Right lung (tissue), 5 donors: ENCODE measurements around the gene CCDC88A. TPM values are rescaled to one million over a fixed set of nuclear protein-coding genes. Genes with fewer than 3 reads are reported as not detected.
"Not testable (repeated sequence)": the region's sequence is repeated elsewhere in the genome, so short reads cannot be mapped to it uniquely, and the experiment has no call there.

ENCODE experiments used
- DNase-seq, 2 donors: peaks; one replicate each; pipeline ENCODE4 v3.0.0-alpha.2; 2013
- polyA plus RNA-seq, 5 donors: library from polyadenylated mRNA; unstranded; fragments of 120-200 nt; gene quantifications; one replicate each; pipeline versions ENCODE4 v1.2.1 to v1.2.3, GENCODE V29; 2013; ENCODE audit warnings: inconsistent platforms in 1 of 5, low replicate concordance in 1 of 5; ENCODE audit not compliant: insufficient read length in 5 of 5, insufficient read depth in 1 of 5

Gene CCDC88A
- polyA plus RNA-seq, 5 donors = 63.2 to 129 (median 98.1) TPM

DNA sequence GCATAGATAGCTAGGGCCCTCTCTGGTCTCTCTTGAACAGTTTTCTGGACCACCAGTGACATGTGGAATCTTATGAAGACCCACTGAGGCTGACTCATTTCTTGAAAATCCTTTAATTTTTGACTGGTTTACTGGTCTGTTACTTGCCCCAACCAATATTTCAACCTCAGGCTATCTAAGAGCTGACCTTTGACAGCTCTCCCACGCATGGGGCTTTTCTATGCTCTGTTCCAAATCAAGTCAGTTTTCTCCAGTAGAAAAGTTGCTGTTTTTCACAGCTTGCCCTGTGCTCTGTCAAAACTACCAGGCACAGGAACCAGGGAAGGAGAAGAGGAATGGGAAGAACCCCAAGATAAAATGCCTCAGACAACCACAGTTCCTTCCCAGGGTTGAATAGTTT is 104.7 kb downstream of the CCDC88A start:
- no peak for DNase-seq

DNA sequence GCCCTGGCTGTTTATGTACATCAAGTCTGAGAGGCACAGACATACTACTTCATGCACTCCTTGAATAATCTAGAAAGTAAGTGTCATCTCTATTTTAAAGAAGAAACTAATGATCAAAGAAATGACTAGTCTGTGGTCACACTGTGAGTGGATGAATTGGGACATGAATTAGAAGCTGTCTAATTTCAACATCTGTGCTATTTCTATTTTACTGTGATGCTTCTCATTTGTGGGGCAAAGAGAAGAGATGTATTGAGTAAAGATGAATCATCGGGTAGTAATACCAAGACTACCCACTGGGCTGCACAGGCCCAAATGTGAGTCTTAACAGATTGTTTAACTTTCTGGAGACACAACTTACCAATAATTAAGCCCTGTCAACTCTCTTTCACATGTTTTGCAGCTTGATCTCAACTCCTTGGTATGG is 108.2 kb downstream of the CCDC88A start:
- DNase-seq = no peak

GRCh38 chr2:55309446-55309845 is 110.2 kb downstream of the CCDC88A start:
- DNase-seq = no peak

GRCh38 chr2:55302241-55302640 is 117.4 kb downstream of the CCDC88A start:
- no peak for DNase-seq

GRCh38 chr2:55301277-55301676 is 118.4 kb downstream of the CCDC88A start:
- DNase-seq = no peak

- DNase-seq = no peak
Observed at GRCh38 chr2:55296393-55296792, 123.3 kb downstream of the CCDC88A start.

DNA sequence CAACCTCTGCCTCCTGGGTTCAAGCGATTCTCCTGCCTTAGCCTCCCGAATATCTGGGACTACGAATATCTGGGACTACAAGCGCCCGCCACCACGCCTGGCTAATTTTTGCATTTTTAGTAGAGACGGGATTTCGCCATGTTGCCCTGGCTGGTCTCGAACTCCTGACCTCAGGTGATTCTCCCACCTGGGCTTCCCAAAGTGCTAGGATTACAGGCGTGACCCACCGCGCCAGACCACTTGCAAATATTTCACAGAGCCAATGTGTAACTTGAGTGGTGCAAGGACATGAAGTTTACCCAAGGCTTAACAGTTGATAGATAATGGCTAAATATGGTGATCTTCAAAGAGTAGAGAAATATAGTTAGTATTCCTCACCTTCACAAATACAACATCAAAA is 136.6 kb downstream of the CCDC88A start:
- DNase-seq = no peak

- DNase-seq = peak; percentile 77 to 83
Observed at GRCh38 chr2:55282110-55282917, 137.3 kb downstream of the CCDC88A start.

DNA sequence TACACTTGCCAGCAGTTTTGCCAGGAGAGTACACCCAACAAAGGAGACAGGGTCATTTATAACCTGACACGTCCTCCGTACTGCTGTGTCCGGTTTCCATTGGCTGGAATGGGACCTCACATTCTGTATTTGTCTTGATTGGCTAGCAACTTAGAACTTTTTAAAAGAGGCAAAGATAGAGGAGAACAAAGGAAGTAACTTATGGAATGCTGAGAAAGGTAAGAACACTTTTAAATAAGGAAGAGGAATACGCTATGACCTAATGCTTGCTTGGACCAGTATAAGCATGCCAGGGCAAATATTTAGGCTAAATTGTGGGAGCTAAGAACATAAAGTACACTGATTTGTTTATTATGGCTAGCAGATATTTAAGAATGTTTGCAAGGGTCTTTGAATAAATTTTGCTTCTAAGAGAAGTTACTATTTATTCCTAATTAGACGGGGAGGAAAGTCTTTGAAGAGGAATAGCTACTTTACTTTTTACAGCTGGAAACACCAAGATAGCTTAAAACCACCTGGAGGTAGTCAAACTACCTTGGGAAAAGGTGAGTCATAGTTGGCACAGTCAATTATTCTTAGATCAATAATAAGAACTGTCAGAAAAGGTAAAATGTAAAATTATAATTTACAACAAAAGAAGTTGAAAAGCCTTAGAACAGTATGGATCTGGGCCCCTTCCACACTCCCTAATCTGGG is 138.7 kb downstream of the CCDC88A start:
- DNase-seq = not testable (repeated sequence)

DNA sequence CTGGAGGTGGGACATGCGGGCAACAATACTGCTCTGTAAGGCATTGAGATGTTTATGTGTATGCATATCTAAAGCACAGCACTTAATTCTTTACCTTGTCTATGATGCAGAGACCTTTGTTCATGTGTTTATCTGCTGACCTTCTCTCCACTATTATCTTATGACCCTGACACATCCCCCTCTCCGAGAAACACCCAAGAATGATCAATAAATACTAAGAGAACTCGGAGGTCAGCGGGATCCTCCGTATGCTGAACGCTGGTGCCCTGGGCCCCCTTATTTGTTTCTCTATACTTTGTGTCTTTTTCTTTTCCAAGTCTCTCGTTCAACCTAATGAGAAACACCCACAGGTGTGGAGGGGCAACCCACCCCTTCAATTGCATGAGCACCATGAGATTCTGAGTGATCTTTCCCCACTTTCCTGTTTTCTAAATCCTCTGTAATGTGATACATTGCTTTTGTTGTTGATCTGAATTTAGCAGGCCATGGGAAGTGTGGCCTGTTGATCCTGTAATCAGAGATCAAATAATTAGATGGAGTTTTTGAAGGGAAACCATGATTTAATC is 139.7 kb downstream of the CCDC88A start:
- not testable (repeated sequence) for DNase-seq

- DNase-seq = not testable (repeated sequence)
Observed at GRCh38 chr2:55279214-55279835, 140.3 kb downstream of the CCDC88A start.

- DNase-seq = no peak
Observed at GRCh38 chr2:55277310-55277709, 142.3 kb downstream of the CCDC88A start.

- DNase-seq = not testable (repeated sequence)
Observed at GRCh38 chr2:55274346-55274745, 145.3 kb downstream of the CCDC88A start.

- peak in 1 of 2 donors; percentile 9 for DNase-seq
Observed at GRCh38 chr2:55269645-55269990, 150.0 kb downstream of the CCDC88A start.

DNA sequence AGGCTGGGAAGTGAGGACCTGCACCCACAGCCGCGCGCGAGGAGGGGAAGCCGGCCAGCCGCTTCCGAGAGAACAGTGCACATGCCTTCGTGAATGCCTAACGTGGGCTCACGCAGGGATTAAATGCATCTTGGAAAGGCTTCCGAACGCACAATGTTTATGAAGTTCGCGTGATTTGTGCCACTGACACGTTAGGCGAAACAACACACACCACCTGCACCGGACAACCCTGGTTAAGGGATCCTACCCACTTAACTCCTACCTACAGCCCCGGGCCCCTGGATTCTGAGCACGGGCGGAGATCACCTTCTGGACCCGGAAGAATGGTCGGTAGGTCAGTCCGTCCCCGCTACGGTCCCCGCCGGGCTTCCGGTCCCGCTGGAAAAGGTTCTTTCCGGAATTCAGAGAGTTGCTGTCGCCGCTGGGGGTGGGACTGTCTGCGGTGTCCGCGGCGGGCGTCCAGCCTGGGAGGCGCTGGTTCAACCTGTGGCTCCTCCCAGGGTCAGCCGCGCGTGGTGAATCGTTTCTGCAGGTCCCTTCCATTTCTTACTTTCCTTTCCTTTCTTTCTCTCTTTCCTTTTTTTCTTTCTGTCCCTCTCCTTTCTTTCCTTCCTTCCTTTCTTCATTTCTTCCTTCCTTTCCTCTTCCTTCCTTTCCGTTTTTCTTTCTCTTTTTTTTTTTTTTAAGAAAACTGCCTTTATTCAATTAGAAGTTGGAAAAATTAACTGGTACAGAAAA is 150.6 kb downstream of the CCDC88A start, which contains the start of gene MTIF2:
Gene MTIF2 (minus strand): TSS at position 325 of the 738 bp plus-strand sequence. CDS start 5,373 bp downstream, outside the sequence.
- peak; percentile 90 to 91 for DNase-seq

DNA sequence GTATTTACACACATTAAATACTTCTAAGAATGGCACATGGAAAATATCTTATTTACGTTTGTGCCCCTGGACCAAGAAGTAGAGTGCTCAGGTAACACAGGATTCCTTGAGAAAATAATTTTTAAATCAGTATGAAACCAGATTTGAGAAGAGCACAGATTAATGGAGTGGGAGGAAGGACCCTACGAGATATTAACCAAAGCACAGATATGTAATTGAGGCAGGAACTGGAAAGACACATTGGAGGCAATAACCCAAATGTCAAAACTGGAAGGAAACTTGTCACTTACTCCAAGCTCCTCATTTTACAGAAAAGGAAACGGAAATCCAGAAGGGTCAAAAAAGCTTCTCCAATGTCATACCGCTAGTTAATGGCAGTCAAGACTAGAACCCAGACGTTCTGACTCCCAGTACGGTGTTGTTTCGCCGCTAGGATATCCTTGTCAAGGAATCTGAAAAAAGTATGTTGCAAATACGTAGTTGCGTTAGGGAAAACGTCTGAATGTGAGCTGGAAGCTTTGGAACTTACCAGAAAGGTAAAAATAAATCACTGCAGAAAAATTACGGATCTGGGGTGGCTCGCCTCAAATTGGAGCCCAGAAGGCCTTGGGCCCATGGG is 151.3 kb downstream of the CCDC88A start:
- DNase-seq = peak in 1 of 2 donors; percentile 2

GRCh38 chr2:55259586-55259985 is 160.1 kb downstream of the CCDC88A start:
- not testable (repeated sequence) for DNase-seq

DNA sequence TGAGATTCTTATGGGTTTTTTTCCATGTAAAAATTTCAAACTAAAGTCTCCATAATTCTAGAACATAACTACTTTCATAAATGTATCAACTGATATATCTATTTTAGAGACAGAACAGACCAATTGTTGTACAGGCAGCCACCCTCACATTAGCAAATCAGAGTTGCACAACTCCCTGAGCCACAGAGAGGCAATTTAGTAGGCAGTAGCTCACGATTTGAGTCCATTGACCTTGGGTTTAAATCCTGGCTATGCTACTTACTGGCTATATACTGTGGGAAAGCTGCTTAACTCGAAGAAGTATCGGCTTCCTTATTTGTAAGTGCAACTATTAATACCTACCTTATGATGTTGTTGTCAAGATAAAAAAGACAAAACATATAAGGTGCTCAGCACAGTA is 166.8 kb downstream of the CCDC88A start:
- DNase-seq = no peak

GRCh38 chr2:55247025-55247424 is 172.6 kb downstream of the CCDC88A start:
- no peak for DNase-seq

DNA sequence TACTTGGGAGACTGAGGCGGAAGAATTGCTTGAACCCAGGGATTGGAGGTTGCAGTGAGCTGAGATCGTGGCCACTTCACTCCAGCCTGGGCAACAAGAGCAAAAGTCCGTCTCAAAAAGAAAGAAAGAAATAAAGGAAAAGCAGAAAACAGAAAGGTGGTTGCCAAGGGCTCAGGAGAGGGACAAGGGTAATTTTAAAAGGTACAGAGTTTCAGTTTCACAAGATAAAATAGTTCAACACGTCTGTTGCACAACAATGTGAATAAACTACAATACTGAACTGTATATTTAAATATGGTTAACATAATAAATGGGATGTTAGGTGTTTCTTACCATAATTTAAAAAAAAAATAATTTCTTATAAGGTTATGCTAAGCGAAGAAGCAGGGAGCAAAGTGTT is 174.2 kb downstream of the CCDC88A start:
- no peak for DNase-seq

DNA sequence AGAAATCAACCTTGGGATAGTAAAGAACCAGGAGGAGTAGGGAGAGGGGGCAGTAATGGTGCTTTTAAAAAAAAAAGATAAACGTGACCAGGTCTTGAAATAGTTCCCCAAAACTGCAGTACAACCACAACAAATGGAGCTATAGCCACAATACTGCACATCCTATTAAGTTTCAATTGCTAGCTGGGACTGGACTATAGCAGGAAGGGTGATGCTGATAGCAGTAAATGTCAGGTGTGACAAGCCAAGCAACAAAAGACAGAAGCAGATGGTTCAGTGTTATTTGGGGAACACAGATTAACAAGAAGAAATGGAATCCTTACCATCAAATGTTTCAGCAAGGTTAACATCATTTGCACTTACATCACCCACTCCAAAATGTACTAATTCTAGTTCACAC is 177.0 kb downstream of the CCDC88A start:
- no peak for DNase-seq
